MM.1S (cell line): ENCODE measurements around the gene BOC.

Source experiments
- DNase-seq: peaks from one replicate; pipeline ENCODE4 v3.0.0-alpha.2; 2015
- H2AFZ ChIP-seq: fragments of 300-600 bp; sonication (generic); 2 replicates; pipeline ENCODE4 v1.6.0; 2016; ENCODE audit warnings: antibody characterized with exemption, low read length
- H3F3A ChIP-seq: fragments of 300-600 bp; sonication (generic); 2 replicates; pipeline ENCODE4 v1.6.1; 2016; ENCODE audit warnings: mild to moderate bottlenecking, antibody characterized with exemption, low read length, moderate library complexity, mixed read lengths; ENCODE audit not compliant: insufficient read depth
- H3K27ac ChIP-seq: fragments of 300-600 bp; sonication (generic); 2 replicates; pipeline ENCODE4 v1.5.1; 2016; ENCODE audit warnings: mild to moderate bottlenecking, low read length
- H3K27me3 ChIP-seq: fragments of 300-600 bp; sonication (generic); replicated peaks from 2 replicates; pipeline ENCODE4 v1.6.0; 2016; ENCODE audit warnings: low read length; ENCODE audit not compliant: insufficient read depth
- H3K36me3 ChIP-seq: fragments of 300-600 bp; sonication (generic); replicated peaks from 2 replicates; pipeline ENCODE4 v1.6.1; 2016; ENCODE audit warnings: mild to moderate bottlenecking, low read length, mixed read lengths; ENCODE audit not compliant: insufficient read depth
- H3K4me1 ChIP-seq: fragments of 300-600 bp; sonication (generic); 2 replicates; pipeline ENCODE4 v1.6.1; 2016; ENCODE audit warnings: low read length, mixed read lengths
- H3K4me2 ChIP-seq: fragments of 300-600 bp; sonication (generic); 2 replicates; pipeline ENCODE4 v1.6.0; 2016; ENCODE audit warnings: low read depth, low read length
- H3K4me3 ChIP-seq: fragments of 300-600 bp; sonication (generic); 2 replicates; pipeline ENCODE4 v1.5.1; 2016; ENCODE audit warnings: low read length, mixed read lengths
- H3K79me2 ChIP-seq: fragments of 300-600 bp; sonication (generic); 2 replicates; pipeline ENCODE4 v1.6.1; 2016; ENCODE audit warnings: mixed run types, low read length, mixed read lengths
- H3K9ac ChIP-seq: fragments of 300-600 bp; sonication (generic); 2 replicates; pipeline ENCODE4 v1.6.1; 2016; ENCODE audit warnings: low read length, mixed read lengths
- H3K9me2 ChIP-seq: fragments of 300-600 bp; sonication (generic); replicated peaks from 2 replicates; pipeline ENCODE4 v1.6.1; 2016; ENCODE audit warnings: mild to moderate bottlenecking, low read length, mixed read lengths; ENCODE audit not compliant: insufficient read depth
- H3K9me3 ChIP-seq: fragments of 300-600 bp; sonication (generic); replicated peaks from 2 replicates; pipeline ENCODE4 v1.6.1; 2016; ENCODE audit warnings: mild to moderate bottlenecking, low read length, mixed read lengths; ENCODE audit not compliant: insufficient read depth
- H4K20me1 ChIP-seq: fragments of 300-600 bp; sonication (generic); 2 replicates; pipeline ENCODE4 v1.6.1; 2016; ENCODE audit warnings: mild to moderate bottlenecking, low read length, moderate library complexity, mixed read lengths; ENCODE audit not compliant: insufficient read depth
- CTCF ChIP-seq: fragments of 300-600 bp; sonication (generic); IDR thresholded peaks from 2 replicates; pipeline ENCODE4 v1.5.1; 2016; ENCODE audit warnings: antibody characterized with exemption, low read length, mixed read lengths
- EZH2 ChIP-seq: fragments of 300-600 bp; sonication (generic); optimal IDR thresholded peaks from 2 replicates; pipeline ENCODE3; 2017; ENCODE audit warnings: low read depth, mild to moderate bottlenecking, antibody characterized with exemption, low read length, mixed read lengths
- EZH2phosphoT487 ChIP-seq: fragments of 300-600 bp; sonication (generic); IDR thresholded peaks from 2 replicates; pipeline ENCODE4 v1.6.1; 2018; ENCODE audit warnings: antibody characterized with exemption, low read length

Gene BOC

GRCh38 chr3:113177526-113177925, 33.8 kb upstream of the BOC start:
- H3K9me2 ChIP-seq: no peaks in the 10 kb centered on the region
- TF ChIP-seq EZH2 (no peak), EZH2phosphoT487 (no peak), CTCF (no peak)
- no peak for DNase-seq

DNA sequence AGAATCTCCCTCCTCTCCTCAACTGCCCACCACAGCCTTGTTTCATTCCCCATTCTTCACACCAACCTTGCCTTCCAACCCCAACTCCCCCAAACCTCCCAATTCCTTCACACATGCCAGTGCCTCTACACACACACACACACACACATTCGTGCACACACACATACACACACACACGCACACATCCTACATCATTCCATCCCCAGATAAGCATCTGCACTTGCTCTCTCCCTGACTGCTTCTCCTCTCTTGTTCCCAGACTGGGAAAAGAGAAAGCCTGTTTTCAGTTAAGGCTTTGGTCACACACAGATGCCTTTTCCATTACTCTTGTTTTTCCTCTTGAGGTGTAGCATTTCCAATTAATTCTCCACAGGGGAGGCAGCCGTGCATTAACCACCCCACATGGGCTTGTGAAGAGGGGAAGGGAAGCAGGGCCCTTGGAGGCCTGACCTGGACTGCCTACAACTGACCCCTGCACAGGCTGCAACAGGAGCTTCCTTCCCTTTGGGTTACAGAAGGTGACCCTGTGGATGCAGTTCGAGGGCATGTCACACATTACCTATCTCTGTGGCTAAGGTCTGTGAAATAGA, 32.0 kb upstream of the BOC start:
- H2AFZ ChIP-seq: no peak overlapping the region
- H3K4me3 ChIP-seq: no peak overlapping the region
- H3K27me3 ChIP-seq: no peaks in the 10 kb centered on the region
- H3K36me3 ChIP-seq: no peaks in the 10 kb centered on the region
- H3K9me2 ChIP-seq: no peaks in the 10 kb centered on the region
- H3K79me2 ChIP-seq: no peaks in the 10 kb centered on the region
- H3K4me1 ChIP-seq: no peaks in the 10 kb centered on the region
- no peak overlapping the region for H3K27ac ChIP-seq
- no peaks in the 10 kb centered on the region for H3K9me3 ChIP-seq
- H4K20me1 ChIP-seq: no peaks in the 10 kb centered on the region
- no peak for DNase-seq
- no peak overlapping the region for H3K9ac ChIP-seq
- no peaks in the 10 kb centered on the region for H3F3A ChIP-seq
- H3K4me2 ChIP-seq: no peak overlapping the region
- TF ChIP-seq EZH2phosphoT487 (no peak), EZH2 (no peak), CTCF (no peak)

More at GRCh38 chr3:113177526-113177925, 33.8 kb upstream of the BOC start:
- no peak overlapping the region for H3K4me3 ChIP-seq
- H3K9me3 ChIP-seq: no peaks in the 10 kb centered on the region
- H3K27ac ChIP-seq: no peak overlapping the region
- no peaks in the 10 kb centered on the region for H3F3A ChIP-seq
- no peak overlapping the region for H3K9ac ChIP-seq
- H3K4me1 ChIP-seq: no peaks in the 10 kb centered on the region
- H3K36me3 ChIP-seq: no peaks in the 10 kb centered on the region
- H4K20me1 ChIP-seq: no peaks in the 10 kb centered on the region
- no peaks in the 10 kb centered on the region for H3K79me2 ChIP-seq
- no peaks in the 10 kb centered on the region for H3K27me3 ChIP-seq
- H3K4me2 ChIP-seq: no peak overlapping the region
- no peak overlapping the region for H2AFZ ChIP-seq

DNA sequence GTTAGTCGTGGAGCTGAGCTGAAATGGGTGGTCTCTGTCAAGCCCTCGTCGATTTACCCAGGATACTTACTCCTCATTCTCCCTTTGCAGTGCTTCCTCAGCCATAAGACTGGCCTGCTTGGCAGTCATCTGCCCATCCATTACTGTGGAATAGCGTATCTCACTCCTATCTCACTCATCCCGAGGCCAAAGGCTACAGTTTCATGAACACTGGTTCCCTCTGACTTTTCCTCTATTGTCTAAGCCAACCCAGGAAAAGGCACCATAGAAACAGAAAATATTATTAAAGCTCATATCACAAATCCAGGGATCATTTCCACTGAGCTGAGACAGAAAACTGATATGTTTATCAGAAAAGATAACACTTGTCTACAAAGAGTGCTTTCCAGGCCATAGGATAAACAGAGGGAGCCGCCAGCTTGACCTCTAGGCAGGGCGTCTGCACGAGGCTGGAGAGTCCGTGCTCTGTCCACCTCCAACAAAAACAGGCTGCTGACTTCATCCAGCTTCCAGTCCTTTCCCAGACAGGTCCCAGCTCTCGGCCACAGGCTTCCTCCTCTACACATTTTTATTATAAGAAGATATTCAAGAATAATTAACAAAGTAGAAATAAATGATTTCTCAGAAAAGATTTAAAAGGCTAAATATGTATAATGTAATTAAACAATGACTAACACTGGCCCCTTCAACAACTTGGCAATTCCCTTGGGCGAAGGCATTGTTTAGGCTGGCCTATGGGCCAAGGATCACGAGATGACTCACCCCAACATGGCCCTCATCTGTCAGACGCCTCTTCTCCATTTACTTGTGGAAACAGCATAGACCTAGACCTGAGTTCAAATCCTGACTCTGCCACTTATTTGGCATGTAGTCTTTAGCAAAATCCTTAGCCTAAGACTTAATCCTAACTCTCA, 27.4 kb upstream of the BOC start:
- H3F3A ChIP-seq: no peaks in the 10 kb centered on the region
- no peak overlapping the region for H3K4me2 ChIP-seq
- H3K9me2 ChIP-seq: no peaks in the 10 kb centered on the region
- H4K20me1 ChIP-seq: no peaks in the 10 kb centered on the region
- no peaks in the 10 kb centered on the region for H3K79me2 ChIP-seq
- H2AFZ ChIP-seq: no peak overlapping the region
- H3K4me1 ChIP-seq: no peaks in the 10 kb centered on the region
- no peak overlapping the region for H3K27ac ChIP-seq
- TF ChIP-seq EZH2: no peak
- no peak for TF ChIP-seq EZH2phosphoT487
- no peak for TF ChIP-seq CTCF
- no peak overlapping the region for H3K4me3 ChIP-seq
- H3K36me3 ChIP-seq: no peaks in the 10 kb centered on the region
- no peak overlapping the region for H3K9ac ChIP-seq
- no peaks in the 10 kb centered on the region for H3K27me3 ChIP-seq
- DNase-seq: no peak
- H3K9me3 ChIP-seq: no peaks in the 10 kb centered on the region
